Amniotic epithelial cell (primary cell): ENCODE measurements around the gene CXCR6.
"Not testable (repeated sequence)": the region's sequence is repeated elsewhere in the genome, so short reads cannot be mapped to it uniquely, and the experiment has no call there.

Source experiments
- DNase-seq: peaks from one replicate; pipeline ENCODE4 v3.0.0-alpha.2; 2010; ENCODE audit warnings: low read depth

CXCR6 gene

GRCh38 chr3:45990181-45990580, 46.9 kb downstream of the CXCR6 start:
- DNase-seq: no peak

GRCh38 chr3:45991341-45991740, 48.1 kb downstream of the CXCR6 start:
- DNase-seq: no peak

GRCh38 chr3:45992133-45992729, 49.0 kb downstream of the CXCR6 start:
- no peak for DNase-seq

- no peak for DNase-seq
Measured at GRCh38 chr3:45992821-45993221, 49.6 kb downstream of the CXCR6 start.

GRCh38 chr3:45993421-45994027, 50.3 kb downstream of the CXCR6 start:
- DNase-seq: no peak

- no peak for DNase-seq
Measured at GRCh38 chr3:45994419-45995235, 51.4 kb downstream of the CXCR6 start.

GRCh38 chr3:45995236-45996192, 52.2 kb downstream of the CXCR6 start, which contains the start of gene FYCO1:
Gene FYCO1 (minus strand): TSS chr3:45995824. CDS start chr3:45984910, 10,914 bp downstream.
- peak; percentile 84 for DNase-seq

- DNase-seq: not testable (repeated sequence)
Measured at GRCh38 chr3:45997499-45997898, 54.2 kb downstream of the CXCR6 start.

- no peak for DNase-seq
Measured at GRCh38 chr3:45997942-45998341, 54.7 kb downstream of the CXCR6 start.
